ENCODE data around the gene CCNA2. TPM values are rescaled to one million over a fixed set of nuclear protein-coding genes. Genes with fewer than 3 reads are reported as not detected.

CCNA2 gene
- total RNA-seq, 2 experiments from 2014 or later = 149 to 162 TPM

- CTCF ChIA-PET (ENCODE audit: unreplicated experiment) = no interaction called here
- Histone ChIP-seq H3K9me3 (ENCODE audit: low read length) (no peaks in the 10 kb centered on the region), H3K4me2 (ENCODE audit: low read length) (no peak overlapping the region), H3K27ac (ENCODE audit: low read depth, low read length, poor library complexity, severe bottlenecking) (no peak overlapping the region), H3K9me2 (ENCODE audit: insufficient read depth, low read length) (no peaks in the 10 kb centered on the region), H4K20me1 (ENCODE audit: insufficient read depth, low read length) (peaks cover 21% of the 10 kb centered on the region), H3K4me3 (ENCODE audit: low read depth, low read length, poor library complexity, severe bottlenecking) (no peak overlapping the region), H3K36me3 (ENCODE audit: insufficient read depth, low read length) (peaks cover 96% of the 10 kb centered on the region), H3K79me2 (ENCODE audit: insufficient read depth, low read depth, low read length) (peaks cover 34% of the 10 kb centered on the region; the same call in 1 of the 2 replicates), H3K4me1 (ENCODE audit: insufficient read depth, low read length, poor library complexity, severe bottlenecking) (no peaks in the 10 kb centered on the region), H2AFZ (ENCODE audit: low read length) (no peak overlapping the region)
- POLR2A ChIA-PET = interaction anchor here (0.8 to 1.8 kb wide), 3 partner anchors 8 to 11 kb away, joined by 4 to 8 read pairs (median 5); partner anchors contain the start of gene EXOSC9
- no TSS peak for BruUV-seq (replicated peaks)
- intact Hi-C loops (cut with micrococcal nuclease; ENCODE audit: unreplicated experiment) = no loop called here
- TF ChIP-seq CTCF (conservative IDR thresholded peaks at IDR 0.05; ENCODE audit: low read length) = no peak
- no peak for DNase-seq (ENCODE audit: low spot score)
These were observed 12.6 kb downstream of the CCNA2 start for GRCh38 chr4:121811122-121811521.

- BruUV-seq (replicated peaks) = no TSS peak
- Histone ChIP-seq H3K4me3 (ENCODE audit: low read depth, low read length, poor library complexity, severe bottlenecking) (no peak overlapping the region), H3K9me3 (ENCODE audit: low read length) (no peaks in the 10 kb centered on the region), H3K4me2 (ENCODE audit: low read length) (no peak overlapping the region), H3K9me2 (ENCODE audit: insufficient read depth, low read length) (no peaks in the 10 kb centered on the region), H2AFZ (ENCODE audit: low read length) (no peak overlapping the region), H3K27ac (ENCODE audit: low read depth, low read length, poor library complexity, severe bottlenecking) (no peak overlapping the region), H4K20me1 (ENCODE audit: insufficient read depth, low read length) (no peaks in the 10 kb centered on the region; the same call in 1 of the 2 replicates), H3K4me1 (ENCODE audit: insufficient read depth, low read length, poor library complexity, severe bottlenecking) (peaks cover 12% of the 10 kb centered on the region), H3K79me2 (ENCODE audit: insufficient read depth, low read depth, low read length) (peaks cover 47% of the 10 kb centered on the region), H3K36me3 (ENCODE audit: insufficient read depth, low read length) (peaks cover 86% of the 10 kb centered on the region)
- TF ChIP-seq EZH2phosphoT487 (IDR thresholded peaks at IDR 0.05; ENCODE audit: borderline replicate concordance, low read depth, low read length) (no peak), CTCF (conservative IDR thresholded peaks at IDR 0.05; ENCODE audit: low read length) (no peak)
- no peak for DNase-seq (ENCODE audit: low spot score)
- ChIA-PET CTCF (ENCODE audit: unreplicated experiment) (no interaction called here), POLR2A (interaction anchor here (0.7 to 1.0 kb wide), 2 partner anchors 12 to 17 kb away, joined by 3 to 4 read pairs; partner anchors contain the start of gene CCNA2)
- intact Hi-C loops (cut with micrococcal nuclease; ENCODE audit: unreplicated experiment) = no loop called here
These were observed 17.3 kb downstream of the CCNA2 start for GRCh38 chr4:121806411-121806810.

GRCh38 chr4:121801715-121802075 is 22.0 kb downstream of the CCNA2 start:
- ChIA-PET POLR2A (interaction anchor here (1.2 to 3.8 kb wide), 6 partner anchors 9 to 26 kb away, joined by 3 to 22 read pairs (median 6); partner anchors contain the start of gene CCNA2), CTCF (ENCODE audit: unreplicated experiment) (no interaction called here)
- peak overlapping the region; percentile 96 for H2AFZ ChIP-seq (ENCODE audit: low read length)
- H3K36me3 ChIP-seq (ENCODE audit: insufficient read depth, low read length) = peaks cover 41% of the 10 kb centered on the region
- intact Hi-C loops (cut with micrococcal nuclease; ENCODE audit: unreplicated experiment) = loop anchor here (1.0 kb wide), 1 partner anchor 22 kb away; the partner anchor contains the start of gene CCNA2
- H3K27ac ChIP-seq (ENCODE audit: low read depth, low read length, poor library complexity, severe bottlenecking) = peak overlapping the region; percentile 87
- TF ChIP-seq EZH2phosphoT487 (IDR thresholded peaks at IDR 0.05; ENCODE audit: borderline replicate concordance, low read depth, low read length) = no peak
- no peak for TF ChIP-seq CTCF (conservative IDR thresholded peaks at IDR 0.05; ENCODE audit: low read length)
- DNase-seq (ENCODE audit: low spot score) = no peak
- peaks cover 48% of the 10 kb centered on the region for H3K79me2 ChIP-seq (ENCODE audit: insufficient read depth, low read depth, low read length)
- no peaks in the 10 kb centered on the region for H3K9me2 ChIP-seq (ENCODE audit: insufficient read depth, low read length)
- no peaks in the 10 kb centered on the region for H4K20me1 ChIP-seq (ENCODE audit: insufficient read depth, low read length)
- H3K4me2 ChIP-seq (ENCODE audit: low read length) = peak overlapping the region; percentile 97
- H3K9me3 ChIP-seq (ENCODE audit: low read length) = no peaks in the 10 kb centered on the region
- peaks cover 31% of the 10 kb centered on the region for H3K4me1 ChIP-seq (ENCODE audit: insufficient read depth, low read length, poor library complexity, severe bottlenecking)
- BruUV-seq (replicated peaks) = TSS peak; percentile 76
- peak overlapping the region; percentile 95 for H3K4me3 ChIP-seq (ENCODE audit: low read depth, low read length, poor library complexity, severe bottlenecking)

All from OCI-LY7 (cell line).